ENCODE measurements around the gene NGDN.
A peak's percentile ranks its signal among the peaks of the same experiment; 100 is the strongest.
"Not testable (repeated sequence)": the region's sequence is repeated elsewhere in the genome, so short reads cannot be mapped to it uniquely, and the experiment has no call there.

NGDN gene

DNA sequence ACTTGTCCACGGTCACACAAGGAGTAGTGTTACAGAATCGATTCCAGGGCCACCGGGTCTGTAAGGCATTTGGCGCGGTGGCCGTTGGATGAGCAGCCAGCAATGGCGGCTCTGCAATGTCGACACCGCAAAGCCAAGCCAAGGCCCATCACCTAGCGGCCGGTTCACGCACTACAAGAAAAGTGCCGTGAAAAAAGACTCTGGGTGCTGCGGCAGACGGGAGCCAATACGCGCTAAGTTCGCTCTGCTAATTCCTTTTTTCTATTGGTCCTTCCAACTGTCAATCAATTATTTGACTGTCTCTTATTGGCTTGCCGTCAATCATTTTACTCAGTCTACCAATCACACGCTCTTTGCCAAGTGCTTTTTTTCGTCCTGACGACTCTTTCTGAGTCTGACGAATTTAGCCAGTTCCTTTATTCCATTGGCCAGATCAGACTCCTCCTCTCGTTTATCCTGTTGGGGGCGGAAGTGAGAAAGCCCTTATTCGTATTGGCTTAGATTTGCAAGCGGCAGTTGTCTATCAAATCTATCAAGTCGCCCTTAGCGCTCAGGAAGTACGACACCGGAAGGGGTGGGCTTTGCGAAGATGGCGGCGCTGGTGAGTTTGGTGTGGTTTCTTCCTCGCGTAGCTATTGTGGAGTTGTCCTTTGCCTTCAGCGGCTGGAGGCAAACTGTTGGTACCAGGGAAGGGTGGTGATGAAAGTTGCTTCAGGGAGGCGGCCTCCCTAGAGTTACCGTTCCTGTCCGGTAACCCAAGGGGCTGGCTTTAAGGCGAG lies at the start of gene NGDN:
NGDN (plus strand) TSS at position 577 of the 779 bp plus-strand sequence; CDS start at position 590, 13 bp downstream.
- DNase-seq (ENCODE audit: low read depth, low spot score) = peak; percentile 100

DNA sequence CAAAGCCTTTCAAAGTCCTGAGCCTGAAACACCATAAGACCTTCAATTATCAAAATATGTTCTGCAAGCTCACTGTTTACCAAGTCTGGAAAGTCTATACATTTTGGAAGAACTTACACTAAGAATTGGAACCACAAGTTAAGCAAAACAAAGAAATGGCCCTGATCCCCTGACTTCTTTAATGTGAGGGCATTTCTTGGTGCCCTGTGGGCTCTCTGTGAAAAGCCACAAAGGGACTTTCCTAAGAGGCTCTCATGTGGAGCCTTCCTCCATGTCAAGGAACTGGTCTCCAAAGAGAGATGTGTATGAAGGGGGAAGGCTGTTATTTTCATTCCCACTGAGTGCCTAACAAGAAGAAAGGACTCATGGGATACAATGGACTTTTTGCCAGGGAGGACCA lies 47.9 kb upstream of the NGDN start:
- no peak for DNase-seq (ENCODE audit: low read depth, low spot score)

DNA sequence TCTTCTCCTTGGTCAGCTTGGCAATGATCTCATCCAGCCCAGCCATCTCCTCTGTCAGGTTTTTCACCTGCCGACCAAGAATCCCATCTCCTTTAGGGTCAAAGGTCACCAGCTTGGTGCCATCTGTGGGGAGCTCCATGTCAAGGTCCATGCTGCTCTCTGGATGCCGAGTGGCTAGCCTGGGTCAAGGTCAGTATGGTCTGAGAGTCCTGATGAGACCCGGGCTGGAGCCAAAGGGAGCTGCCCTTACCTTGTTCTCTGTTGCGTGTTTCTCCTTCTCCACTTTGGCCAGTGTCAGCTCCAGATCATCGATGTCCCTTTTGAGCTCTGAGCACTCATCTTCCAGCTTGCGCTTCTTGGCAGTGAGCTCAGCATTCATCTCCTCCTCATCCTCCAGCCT lies 45.8 kb upstream of the NGDN start:
- DNase-seq (ENCODE audit: low read depth, low spot score) = no peak

GRCh38 chr14:23425169-23425568 lies 44.3 kb upstream of the NGDN start:
- DNase-seq (ENCODE audit: low read depth, low spot score) = no peak

GRCh38 chr14:23425798-23426197 lies 43.7 kb upstream of the NGDN start:
- DNase-seq (ENCODE audit: low read depth, low spot score) = not testable (repeated sequence)

- no peak for DNase-seq (ENCODE audit: low read depth, low spot score)
Observed at GRCh38 chr14:23428686-23429495, 40.6 kb upstream of the NGDN start.

DNA sequence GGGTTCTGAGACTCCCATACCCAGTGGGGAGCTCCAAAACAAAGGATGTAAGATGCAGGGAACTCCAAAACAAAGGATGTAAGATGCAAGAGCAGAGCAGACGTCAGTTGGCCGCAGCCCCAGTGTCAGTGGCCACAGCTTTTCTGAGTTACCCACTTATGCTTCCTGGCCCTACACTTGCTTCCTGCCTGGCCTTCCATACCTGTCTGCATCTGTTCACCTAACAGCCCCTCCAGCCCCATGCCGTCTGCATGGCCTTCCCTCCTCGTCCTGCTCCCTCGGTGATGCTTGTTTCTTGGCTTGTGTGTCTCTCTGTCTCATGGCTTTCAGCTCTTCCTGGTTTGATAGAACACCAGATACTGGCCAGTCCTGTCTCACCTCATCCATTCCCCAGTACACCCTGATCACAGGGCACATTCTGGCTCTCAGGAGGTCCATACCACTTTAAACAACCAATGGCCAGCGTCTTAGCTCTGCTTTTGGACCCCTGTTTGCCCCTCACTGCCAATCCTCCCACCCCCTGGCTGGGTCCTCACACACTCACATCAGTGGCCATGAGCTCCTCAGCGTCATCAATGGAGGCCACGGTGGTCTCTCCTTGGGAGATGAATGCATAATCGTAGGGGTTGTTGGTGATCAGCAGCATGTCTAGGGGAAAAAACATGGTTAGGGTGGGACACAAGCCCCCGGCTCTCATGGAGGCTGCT lies 39.3 kb upstream of the NGDN start:
- DNase-seq (ENCODE audit: low read depth, low spot score) = no peak

- DNase-seq (ENCODE audit: low read depth, low spot score) = no peak
Observed at GRCh38 chr14:23430723-23431085, 38.8 kb upstream of the NGDN start.

- DNase-seq (ENCODE audit: low read depth, low spot score) = no peak
Observed at GRCh38 chr14:23431486-23431885, 38.0 kb upstream of the NGDN start.

- DNase-seq (ENCODE audit: low read depth, low spot score) = no peak
Observed at GRCh38 chr14:23432102-23432925, 37.2 kb upstream of the NGDN start.

DNA sequence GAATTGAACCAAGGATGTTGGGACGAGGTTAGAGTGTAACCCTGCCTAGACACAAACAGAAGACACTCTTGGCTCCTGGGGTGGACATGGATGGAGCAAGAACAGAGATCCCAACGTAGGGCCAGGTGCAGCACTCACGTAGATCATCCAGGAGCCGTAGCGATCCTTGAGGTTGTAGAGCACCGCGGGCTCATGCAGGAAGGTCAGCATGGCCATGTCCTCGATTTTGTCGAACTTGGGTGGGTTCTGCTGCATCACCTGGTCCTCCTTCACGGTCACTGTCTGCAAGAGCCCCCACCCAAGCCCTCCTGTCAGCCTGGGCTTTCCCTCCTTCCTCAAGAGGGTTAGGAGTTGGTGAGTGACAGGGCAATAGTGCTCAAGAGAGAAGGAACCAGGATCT lies 36.6 kb upstream of the NGDN start:
- no peak for DNase-seq (ENCODE audit: low read depth, low spot score)

DNA sequence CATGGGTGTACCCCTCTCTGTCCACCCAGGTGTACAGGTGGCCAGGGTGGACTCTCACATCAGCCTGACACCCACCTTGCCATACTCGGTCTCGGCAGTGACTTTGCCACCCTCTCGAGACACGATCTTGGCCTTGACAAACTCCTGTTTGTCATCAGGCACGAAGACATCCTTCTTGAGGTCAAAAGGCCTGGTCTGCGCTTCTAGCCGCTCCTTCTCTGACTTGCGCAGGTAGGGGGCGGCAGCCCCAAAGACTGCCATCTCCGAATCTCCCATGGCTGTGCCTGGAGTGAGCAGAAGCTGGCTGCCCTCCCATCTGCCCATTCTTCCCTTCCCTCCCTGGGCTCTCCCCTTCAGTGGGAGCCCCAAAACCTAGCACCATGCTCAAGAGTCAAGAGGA lies 36.0 kb upstream of the NGDN start:
- DNase-seq (ENCODE audit: low read depth, low spot score) = no peak

DNA sequence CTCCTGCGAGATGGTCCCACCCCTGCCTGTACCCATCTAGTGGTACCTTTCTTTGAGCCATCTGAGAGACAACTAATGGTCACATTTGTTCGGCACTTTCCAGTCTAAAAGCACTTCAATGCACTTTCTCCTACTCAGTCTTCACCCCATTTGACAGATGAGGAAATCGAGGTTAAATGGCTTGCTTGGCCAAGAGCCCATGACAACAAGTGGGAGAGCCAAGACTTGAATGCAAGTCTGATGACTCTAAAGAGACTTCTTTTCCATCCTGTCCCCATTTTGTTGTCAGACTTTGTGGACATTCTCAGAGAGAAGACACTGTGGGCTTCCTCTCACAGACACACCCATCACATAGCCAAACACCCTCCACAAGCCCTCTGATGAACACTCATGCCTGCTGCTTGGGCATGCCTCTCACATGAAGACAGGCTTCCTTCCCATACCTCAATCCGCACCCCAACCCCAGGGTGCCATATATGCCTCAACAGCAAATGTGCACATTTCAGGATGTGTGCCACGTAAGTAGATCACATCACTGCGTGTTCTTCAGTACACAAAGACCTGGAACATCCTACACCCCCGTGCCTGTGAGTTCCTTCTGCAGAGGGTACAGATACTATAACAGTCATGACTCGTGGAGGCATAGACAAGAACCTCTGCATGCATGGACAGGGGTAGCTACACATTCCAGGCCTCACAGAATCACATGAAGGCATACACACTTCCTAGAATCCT lies 34.8 kb upstream of the NGDN start:
- DNase-seq (ENCODE audit: low read depth, low spot score) = no peak

- peak; percentile 44 for DNase-seq (ENCODE audit: low read depth, low spot score)
Observed at GRCh38 chr14:23435543-23436326, 33.8 kb upstream of the NGDN start, which contains the start of gene MYH7. Gene MYH7, minus strand, starts transcription at chr14:23435660. Its CDS starts 1,928 bp downstream, at chr14:23433732.

DNA sequence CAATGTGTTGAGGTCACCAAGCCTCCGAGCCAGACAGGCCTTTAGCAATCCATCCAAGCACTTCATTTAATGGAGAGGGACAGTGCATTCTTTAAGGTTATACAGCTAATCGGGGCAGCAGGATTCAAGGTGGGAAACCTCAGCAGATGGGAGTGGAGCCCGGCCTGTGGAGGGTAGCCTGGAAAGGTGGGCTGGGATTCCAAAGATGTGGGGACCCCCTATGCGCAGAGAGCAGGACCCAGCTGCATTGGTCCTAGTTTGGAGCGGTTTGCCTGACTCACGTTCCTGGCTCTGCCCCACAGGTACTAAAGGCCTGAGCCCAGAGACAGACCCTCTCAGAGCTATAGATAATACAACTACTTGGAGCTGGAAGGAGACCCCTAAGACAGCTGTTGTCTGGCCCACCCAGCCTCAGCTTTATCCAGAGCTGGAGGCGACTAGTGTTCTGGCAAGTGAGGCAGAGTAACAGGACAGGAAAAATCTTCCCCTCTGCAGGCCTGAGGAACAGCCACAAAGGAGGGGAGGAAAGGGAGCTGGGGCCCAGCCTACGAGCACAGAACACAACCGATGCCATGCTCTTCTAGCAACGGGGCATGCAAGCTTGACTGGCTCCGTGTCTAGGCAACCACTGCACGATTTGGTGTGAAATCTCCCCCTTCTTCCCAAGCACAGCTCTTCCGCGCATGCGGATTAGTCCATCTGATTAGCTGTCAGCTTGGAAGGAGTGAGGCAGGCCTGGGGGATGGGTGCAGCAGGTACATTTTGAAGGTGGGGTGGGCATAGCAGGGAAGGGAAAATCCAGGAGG lies 33.0 kb upstream of the NGDN start:
- peak; percentile 20 for DNase-seq (ENCODE audit: low read depth, low spot score)

DNA sequence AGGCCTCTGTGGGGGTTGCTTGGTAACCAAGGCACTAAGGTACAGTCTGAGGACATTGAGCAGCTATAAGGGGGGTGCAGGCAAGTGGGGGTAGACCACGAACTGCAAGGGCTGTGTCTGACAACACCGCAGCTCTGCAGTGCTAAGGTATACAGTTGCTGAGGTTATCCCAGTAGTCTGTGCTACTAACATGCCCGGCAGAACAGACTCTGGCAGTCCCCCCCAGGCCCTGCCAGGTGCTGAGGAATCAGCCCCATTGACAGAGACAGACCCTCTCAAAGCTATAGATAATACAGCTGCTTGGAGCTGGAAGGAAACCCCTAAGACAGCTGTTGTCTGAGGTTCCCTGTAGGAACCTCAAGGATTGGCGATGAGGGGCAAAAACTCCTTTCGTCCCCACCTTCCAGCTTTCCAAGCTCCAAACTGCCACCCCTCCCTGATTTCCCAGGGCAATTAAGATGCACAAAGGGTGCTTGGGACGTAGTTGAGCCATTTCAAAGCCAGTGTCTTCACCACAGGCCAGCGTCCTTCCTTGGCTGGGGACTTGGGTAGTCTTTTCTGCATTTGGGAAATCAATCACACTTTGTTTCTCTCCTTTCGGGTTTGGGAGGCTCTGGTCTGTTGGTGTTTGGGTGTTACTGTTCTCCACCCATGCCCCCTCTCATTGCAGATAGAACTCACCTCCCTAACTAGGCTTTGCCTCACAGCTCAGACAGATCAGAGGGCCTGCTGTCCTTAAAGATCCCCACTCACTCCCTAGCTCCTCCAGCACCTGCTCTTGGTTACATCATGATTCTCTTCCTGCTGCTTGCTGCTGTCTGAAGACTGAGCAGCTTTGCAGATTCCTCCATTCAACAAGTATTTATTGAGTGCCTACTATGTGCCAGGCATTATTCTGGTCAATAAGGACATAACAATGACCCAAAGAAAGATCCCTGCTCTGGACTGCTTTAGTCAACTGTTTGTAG lies 32.1 kb upstream of the NGDN start:
- no peak for DNase-seq (ENCODE audit: low read depth, low spot score)

DNA sequence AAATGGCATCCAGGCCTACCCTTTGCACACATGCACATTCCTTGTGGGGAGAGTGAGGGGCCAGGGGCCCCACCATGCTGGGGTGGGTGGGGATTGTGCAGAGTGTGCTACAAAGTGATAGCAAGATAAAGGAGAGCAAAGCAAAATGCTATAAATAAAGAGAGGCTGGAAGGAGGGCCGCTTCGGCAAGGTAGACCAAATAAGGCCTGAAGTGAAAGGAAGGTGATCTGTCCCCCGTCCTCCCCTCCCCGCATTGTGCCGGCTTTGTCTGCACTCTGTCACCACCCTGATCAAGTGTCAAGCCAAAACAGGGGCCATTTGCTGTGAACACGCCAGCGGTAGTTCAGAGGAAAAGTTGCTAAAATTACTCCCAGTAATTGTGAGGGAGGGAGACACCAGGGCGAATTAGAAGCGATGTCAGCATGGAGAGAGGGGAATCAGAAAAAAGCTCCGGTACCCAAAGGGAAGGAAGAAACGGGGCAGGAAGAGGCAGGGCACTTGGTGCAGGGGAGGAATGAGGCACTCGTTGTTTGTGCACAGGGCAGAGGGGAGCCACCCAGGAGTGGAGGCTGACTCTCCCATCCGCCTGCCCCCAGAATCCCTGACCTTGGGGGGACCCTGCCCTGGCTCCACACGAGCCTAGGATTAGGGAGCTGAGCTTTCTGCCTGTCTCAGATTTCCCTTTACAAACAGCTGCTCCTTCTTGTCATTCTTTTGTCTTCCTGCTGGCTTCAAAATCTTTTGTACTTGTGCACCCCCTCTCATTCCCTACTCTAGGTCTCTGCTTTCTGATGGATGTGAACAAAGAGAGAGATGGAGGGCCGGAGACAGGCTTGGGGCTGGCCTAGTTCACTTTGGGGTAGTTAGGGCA lies 31.2 kb upstream of the NGDN start:
- DNase-seq (ENCODE audit: low read depth, low spot score) = peak; percentile 23

Data from ELF-1 (cell line).